Neutrophil (primary cell): ENCODE measurements around the gene PXYLP1.
"Not testable (repeated sequence)": the region's sequence is repeated elsewhere in the genome, so short reads cannot be mapped to it uniquely, and the experiment has no call there.

Source experiments
- H3K27ac ChIP-seq: fragments of 200-600 bp; sonication (generic); 2 replicates; pipeline ENCODE4 v1.5.1; 2016; ENCODE audit warnings: mild to moderate bottlenecking, moderate library complexity
- H3K27me3 ChIP-seq: fragments of 200-600 bp; sonication (generic); 2 replicates; pipeline ENCODE4 v1.6.0; 2016; ENCODE audit warnings: mild to moderate bottlenecking
- H3K36me3 ChIP-seq: fragments of 200-600 bp; sonication (generic); 2 replicates; pipeline ENCODE4 v1.5.1; 2017
- H3K4me1 ChIP-seq, 2 experiments: fragments of 200-600 bp in 1 of 2; sonication (generic) in 1 of 2; 1 replicate in 1 of 2; 2 replicates in 1 of 2; pipeline versions ENCODE4 v1.5.1 to v1.6.1; 2013 to 2016; ENCODE audit warnings: low read depth in 1 of 2, low read length in 1 of 2, mild to moderate bottlenecking in 1 of 2, moderate library complexity in 1 of 2; ENCODE audit not compliant: control insufficient read depth in 1 of 2, insufficient read depth in 1 of 2
- H3K4me3 ChIP-seq, 2 experiments: fragments of 200-600 bp in 1 of 2; sonication (generic) in 1 of 2; 1 replicate in 1 of 2; 2 replicates in 1 of 2; pipeline ENCODE4 v1.5.1; 2013 to 2016; ENCODE audit warnings: low read depth in 1 of 2, low read length in 1 of 2, mild to moderate bottlenecking in 1 of 2, moderate library complexity in 1 of 2
- H3K9me3 ChIP-seq: fragments of 200-600 bp; sonication (generic); 2 replicates; pipeline ENCODE4 v1.5.1; 2016
- CTCF ChIP-seq: fragments of 200-600 bp; sonication (generic); IDR thresholded peaks from 2 replicates; pipeline ENCODE4 v1.5.1; 2016; ENCODE audit warnings: antibody characterized with exemption

PXYLP1 gene

DNA sequence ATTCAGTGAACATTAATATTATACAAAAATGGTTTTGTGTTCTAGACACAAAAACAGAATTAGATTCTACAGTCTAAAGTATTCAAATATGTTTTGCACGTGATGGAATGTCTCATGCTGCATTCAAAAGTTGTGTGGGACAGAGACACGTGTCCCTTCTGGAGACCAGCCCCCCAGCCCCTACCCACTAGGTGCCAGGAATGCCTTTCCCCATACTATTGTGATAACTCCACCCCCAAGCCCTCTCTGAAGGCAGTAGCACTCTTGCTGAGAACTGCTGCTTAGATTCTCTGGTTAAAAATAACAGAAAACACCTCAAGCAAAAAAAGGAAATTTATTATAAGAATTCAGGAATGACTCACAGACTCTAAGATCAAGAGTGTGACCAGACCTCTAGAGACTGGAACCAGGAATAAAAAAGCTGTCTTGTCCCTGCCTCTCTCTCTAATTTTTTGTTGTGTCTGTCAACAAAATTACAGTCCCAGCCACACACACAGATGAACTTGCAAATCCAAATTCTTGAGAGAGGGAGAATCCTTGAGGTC lies 57.7 kb downstream of the PXYLP1 start:
- H3K36me3 ChIP-seq = peaks cover 38% of the 10 kb centered on the region
- H3K27me3 ChIP-seq = no peaks in the 10 kb centered on the region
- H3K4me1 ChIP-seq = peaks cover 19 to 27% of the 10 kb centered on the region in 2 experiments
- TF ChIP-seq CTCF = no peak
- no peaks in the 10 kb centered on the region for H3K9me3 ChIP-seq
- H3K27ac ChIP-seq = no peak overlapping the region
- H3K4me3 ChIP-seq = no peak overlapping the region

DNA sequence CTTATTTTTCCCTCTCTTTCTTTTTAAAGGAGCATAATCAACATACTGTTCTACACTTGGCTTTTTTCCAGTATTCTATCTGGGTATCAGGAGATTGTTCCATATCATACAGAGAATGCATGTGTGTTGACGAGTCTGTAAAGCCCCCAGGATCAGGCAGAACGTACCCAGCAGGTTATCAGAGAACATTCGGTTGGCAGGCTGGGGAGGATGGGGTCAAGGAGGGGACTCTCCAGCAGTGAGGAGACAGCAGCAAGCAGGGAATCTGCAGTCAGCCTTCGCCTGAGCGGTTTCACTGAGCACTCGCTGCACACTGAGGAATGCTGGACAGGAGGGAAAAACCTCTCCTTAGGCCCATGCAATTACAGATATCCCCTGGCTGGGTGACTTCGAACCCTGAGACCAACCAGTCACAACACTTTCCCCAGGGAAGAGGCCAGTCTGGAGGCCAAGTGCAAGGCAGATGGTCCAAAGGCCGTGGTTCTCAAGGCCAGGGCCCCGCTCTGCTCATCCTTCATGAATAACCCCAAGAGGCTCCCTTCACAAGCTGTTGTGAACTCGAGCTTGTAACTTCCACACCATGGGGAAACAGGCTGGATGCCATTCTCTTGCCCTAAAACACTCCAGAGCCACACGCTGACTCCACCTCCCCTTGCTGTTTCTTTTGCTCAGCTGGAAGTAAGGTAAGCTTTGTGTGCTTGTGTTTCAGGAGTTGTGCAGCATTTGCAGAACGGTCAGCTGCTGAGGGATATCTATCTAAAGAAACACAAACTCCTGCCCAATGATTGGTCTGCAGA lies 60.1 kb downstream of the PXYLP1 start:
- Histone ChIP-seq H3K4me1 (peaks cover 19 to 34% of the 10 kb centered on the region in 2 experiments), H3K27ac (no peak overlapping the region), H3K9me3 (no peaks in the 10 kb centered on the region), H3K36me3 (peaks cover 32% of the 10 kb centered on the region), H3K4me3 (no peak overlapping the region), H3K27me3 (no peaks in the 10 kb centered on the region)
- no peak for TF ChIP-seq CTCF

DNA sequence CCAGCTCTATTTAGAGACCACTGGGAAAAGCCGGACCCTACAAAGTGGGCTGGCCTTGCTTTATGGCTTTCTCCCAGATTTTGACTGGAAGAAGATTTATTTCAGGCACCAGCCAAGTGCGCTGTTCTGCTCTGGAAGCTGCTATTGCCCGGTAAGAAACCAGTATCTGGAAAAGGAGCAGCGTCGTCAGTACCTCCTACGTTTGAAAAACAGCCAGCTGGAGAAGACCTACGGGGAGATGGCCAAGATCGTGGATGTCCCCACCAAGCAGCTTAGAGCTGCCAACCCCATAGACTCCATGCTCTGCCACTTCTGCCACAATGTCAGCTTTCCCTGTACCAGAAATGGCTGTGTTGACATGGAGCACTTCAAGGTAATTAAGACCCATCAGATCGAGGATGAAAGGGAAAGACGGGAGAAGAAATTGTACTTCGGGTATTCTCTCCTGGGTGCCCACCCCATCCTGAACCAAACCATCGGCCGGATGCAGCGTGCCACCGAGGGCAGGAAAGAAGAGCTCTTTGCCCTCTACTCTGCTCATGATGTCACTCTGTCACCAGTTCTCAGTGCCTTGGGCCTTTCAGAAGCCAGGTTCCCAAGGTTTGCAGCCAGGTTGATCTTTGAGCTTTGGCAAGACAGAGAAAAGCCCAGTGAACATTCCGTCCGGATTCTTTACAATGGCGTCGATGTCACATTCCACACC lies 60.9 kb downstream of the PXYLP1 start:
- TF ChIP-seq CTCF = no peak
- Histone ChIP-seq H3K27me3 (no peaks in the 10 kb centered on the region), H3K4me1 (peaks cover 15 to 27% of the 10 kb centered on the region in 2 experiments), H3K9me3 (no peaks in the 10 kb centered on the region), H3K4me3 (no peak overlapping the region), H3K36me3 (peaks cover 32% of the 10 kb centered on the region), H3K27ac (no peak overlapping the region)

DNA sequence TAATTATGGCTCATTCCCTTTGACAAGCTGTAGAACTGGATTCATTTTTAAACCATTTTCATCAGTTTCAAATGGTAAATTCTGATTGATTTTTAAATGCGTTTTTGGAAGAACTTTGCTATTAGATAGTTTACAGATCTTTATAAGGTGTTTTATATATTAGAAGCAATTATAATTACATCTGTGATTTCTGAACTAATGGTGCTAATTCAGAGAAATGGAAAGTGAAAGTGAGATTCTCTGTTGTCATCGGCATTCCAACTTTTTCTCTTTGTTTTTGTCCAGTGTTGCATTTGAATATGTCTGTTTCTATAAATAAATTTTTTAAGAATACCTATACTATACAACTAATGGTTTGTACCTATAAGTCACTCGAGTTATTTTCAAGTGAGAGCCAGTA lies 62.7 kb downstream of the PXYLP1 start:
- no peaks in the 10 kb centered on the region for H3K9me3 ChIP-seq
- no peak for TF ChIP-seq CTCF
- no peaks in the 10 kb centered on the region for H3K27me3 ChIP-seq
- H3K4me3 ChIP-seq = peak overlapping the region in 1 of 2 experiments; percentile 46
- peak overlapping the region; percentile 43 for H3K27ac ChIP-seq
- peaks cover 32% of the 10 kb centered on the region for H3K36me3 ChIP-seq
- H3K4me1 ChIP-seq = peaks cover 0 to 14% of the 10 kb centered on the region in 2 experiments

DNA sequence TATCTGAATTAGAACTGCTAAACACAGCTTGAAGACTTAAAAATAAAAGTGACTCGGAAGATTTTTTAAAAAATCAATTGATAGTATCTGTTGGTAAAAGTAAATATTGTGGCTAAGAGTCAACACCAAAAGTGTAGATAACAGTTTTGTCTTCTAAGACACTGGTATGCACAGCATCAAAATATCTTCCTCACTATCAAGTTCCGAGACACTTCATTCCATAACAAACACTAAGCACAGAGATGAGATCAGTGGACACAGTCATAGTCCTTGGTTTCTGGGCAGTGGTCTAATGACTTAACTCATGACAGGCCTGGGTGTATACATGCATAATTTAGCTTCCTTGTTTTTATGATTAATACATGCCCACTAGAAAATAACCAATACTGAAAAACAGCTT lies 63.2 kb downstream of the PXYLP1 start:
- H3K4me1 ChIP-seq = peaks cover 0 to 14% of the 10 kb centered on the region in 2 experiments
- no peaks in the 10 kb centered on the region for H3K27me3 ChIP-seq
- H3K4me3 ChIP-seq = peak overlapping the region in 1 of 2 experiments; percentile 46
- peaks cover 32% of the 10 kb centered on the region for H3K36me3 ChIP-seq
- TF ChIP-seq CTCF = no peak
- H3K9me3 ChIP-seq = no peaks in the 10 kb centered on the region
- H3K27ac ChIP-seq = peak overlapping the region; percentile 37

- not testable (repeated sequence) for H3K36me3 ChIP-seq, H3K4me3 ChIP-seq, H3K27me3 ChIP-seq, H3K27ac ChIP-seq, H3K9me3 ChIP-seq
- peaks cover 21 to 22% of the 10 kb centered on the region in 2 experiments for H3K4me1 ChIP-seq
These were observed 68.8 kb downstream of the PXYLP1 start for GRCh38 chr3:141300426-141300825.
